ENCODE measurements around the gene RIC1.

- no peak for TF ChIP-seq CTCF (conservative IDR thresholded peaks at IDR 0.05; ENCODE audit: low read depth, low read length)
- TF ChIP-seq POLR2A (IDR thresholded peaks at IDR 0.05; ENCODE audit: low read depth, low read length), result no peak
- TF ChIP-seq USF2 (IDR thresholded peaks at IDR 0.05; ENCODE audit: low read depth, low read length), result no peak
- TF ChIP-seq MAFK (IDR thresholded peaks at IDR 0.05; ENCODE audit: low read depth, low read length), result no peak
- no peak for TF ChIP-seq RFX5 (IDR thresholded peaks at IDR 0.05; ENCODE audit: low read depth, low read length)
- no peak for TF ChIP-seq MXI1 (IDR thresholded peaks at IDR 0.05; ENCODE audit: borderline replicate concordance, low read depth, low read length)
- TF ChIP-seq RAD21 (IDR thresholded peaks at IDR 0.05; ENCODE audit: low read length), result no peak
- no peak for TF ChIP-seq SMC3 (IDR thresholded peaks at IDR 0.05; ENCODE audit: low read depth, low read length)
- no peak for TF ChIP-seq CEBPB (IDR thresholded peaks at IDR 0.05; ENCODE audit: low read depth, low read length)
- no peak for TF ChIP-seq CHD1 (IDR thresholded peaks at IDR 0.05; ENCODE audit: low read depth, low read length)
Observed at GRCh38 chr9:5610491-5610890, 18.4 kb upstream of the RIC1 start.
